ENCODE data around the gene OR2H2.

The OR2H2 gene

DNA sequence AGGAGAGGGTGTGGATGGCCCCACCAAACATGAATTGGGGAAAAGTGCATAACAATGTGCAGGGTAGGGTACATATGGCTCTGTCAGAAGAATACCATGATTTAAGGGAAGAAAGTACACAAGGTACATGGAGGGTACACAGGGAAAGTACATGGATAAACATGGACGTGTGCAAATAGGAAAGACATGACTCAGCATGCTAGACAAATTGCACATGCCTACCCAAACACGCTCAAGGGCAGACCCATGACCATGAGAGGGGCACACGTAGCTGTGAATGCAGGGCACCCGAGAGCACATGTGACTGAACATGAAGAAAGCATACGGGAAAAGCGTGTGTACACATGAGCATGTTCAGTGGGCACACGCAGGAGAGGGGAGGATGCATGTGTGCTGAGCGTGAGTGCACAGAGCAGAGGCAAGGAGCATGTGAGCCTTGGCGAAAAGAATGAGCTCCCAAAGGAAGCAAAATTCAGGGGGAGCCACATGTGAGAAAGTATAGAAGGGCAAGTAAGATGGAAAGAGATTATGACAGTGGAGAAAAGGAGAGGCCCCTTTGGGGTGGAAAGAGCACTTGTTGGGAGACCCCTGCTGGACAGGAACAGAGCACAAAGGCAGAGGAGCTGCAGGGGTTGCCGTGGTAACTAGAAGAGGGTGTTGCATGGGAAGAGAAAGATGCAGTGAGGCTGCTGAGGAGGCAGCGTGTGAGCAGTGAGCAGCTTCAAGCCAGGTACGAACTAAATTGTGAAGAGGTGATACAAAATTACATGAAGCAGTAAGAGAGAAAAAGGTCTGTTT, 17.8 kb downstream of the OR2H2 start:
- TF ChIP-seq, protein P1, sequence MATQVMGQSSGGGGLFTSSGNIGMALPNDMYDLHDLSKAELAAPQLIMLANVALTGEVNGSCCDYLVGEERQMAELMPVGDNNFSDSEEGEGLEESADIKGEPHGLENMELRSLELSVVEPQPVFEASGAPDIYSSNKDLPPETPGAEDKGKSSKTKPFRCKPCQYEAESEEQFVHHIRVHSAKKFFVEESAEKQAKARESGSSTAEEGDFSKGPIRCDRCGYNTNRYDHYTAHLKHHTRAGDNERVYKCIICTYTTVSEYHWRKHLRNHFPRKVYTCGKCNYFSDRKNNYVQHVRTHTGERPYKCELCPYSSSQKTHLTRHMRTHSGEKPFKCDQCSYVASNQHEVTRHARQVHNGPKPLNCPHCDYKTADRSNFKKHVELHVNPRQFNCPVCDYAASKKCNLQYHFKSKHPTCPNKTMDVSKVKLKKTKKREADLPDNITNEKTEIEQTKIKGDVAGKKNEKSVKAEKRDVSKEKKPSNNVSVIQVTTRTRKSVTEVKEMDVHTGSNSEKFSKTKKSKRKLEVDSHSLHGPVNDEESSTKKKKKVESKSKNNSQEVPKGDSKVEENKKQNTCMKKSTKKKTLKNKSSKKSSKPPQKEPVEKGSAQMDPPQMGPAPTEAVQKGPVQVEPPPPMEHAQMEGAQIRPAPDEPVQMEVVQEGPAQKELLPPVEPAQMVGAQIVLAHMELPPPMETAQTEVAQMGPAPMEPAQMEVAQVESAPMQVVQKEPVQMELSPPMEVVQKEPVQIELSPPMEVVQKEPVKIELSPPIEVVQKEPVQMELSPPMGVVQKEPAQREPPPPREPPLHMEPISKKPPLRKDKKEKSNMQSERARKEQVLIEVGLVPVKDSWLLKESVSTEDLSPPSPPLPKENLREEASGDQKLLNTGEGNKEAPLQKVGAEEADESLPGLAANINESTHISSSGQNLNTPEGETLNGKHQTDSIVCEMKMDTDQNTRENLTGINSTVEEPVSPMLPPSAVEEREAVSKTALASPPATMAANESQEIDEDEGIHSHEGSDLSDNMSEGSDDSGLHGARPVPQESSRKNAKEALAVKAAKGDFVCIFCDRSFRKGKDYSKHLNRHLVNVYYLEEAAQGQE (IDR thresholded peaks at IDR 0.05; ENCODE audit: low read depth), result no peak
- TF ChIP-seq NFIC (IDR thresholded peaks at IDR 0.05) (no peak), RAD21 (IDR thresholded peaks at IDR 0.05; ENCODE audit: low read depth) (no peak), ZBTB7A (IDR thresholded peaks at IDR 0.05; ENCODE audit: low read depth) (no peak), TCF12 (IDR thresholded peaks at IDR 0.05; ENCODE audit: low read depth) (no peak), TEAD4 (IDR thresholded peaks at IDR 0.05) (no peak), CEBPB (IDR thresholded peaks at IDR 0.05) (no peak), MAX (IDR thresholded peaks at IDR 0.05) (no peak), EP300 (IDR thresholded peaks at IDR 0.05; ENCODE audit: borderline replicate concordance) (no peak), EGR1 (IDR thresholded peaks at IDR 0.05) (no peak), CREB1 (IDR thresholded peaks at IDR 0.05; ENCODE audit: low read depth) (no peak)
- TF ChIP-seq, protein P2, sequence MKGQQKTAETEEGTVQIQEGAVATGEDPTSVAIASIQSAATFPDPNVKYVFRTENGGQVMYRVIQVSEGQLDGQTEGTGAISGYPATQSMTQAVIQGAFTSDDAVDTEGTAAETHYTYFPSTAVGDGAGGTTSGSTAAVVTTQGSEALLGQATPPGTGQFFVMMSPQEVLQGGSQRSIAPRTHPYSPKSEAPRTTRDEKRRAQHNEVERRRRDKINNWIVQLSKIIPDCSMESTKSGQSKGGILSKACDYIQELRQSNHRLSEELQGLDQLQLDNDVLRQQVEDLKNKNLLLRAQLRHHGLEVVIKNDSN (IDR thresholded peaks at IDR 0.05), result no peak

- TF ChIP-seq ZBTB7A (IDR thresholded peaks at IDR 0.05; ENCODE audit: low read depth) (no peak), YY1 (IDR thresholded peaks at IDR 0.05; ENCODE audit: low read depth) (no peak), EGR1 (IDR thresholded peaks at IDR 0.05) (no peak), TEAD4 (IDR thresholded peaks at IDR 0.05) (no peak), RAD21 (IDR thresholded peaks at IDR 0.05; ENCODE audit: low read depth) (no peak), MAX (IDR thresholded peaks at IDR 0.05) (no peak), NFIC (IDR thresholded peaks at IDR 0.05) (no peak), FOXM1 (IDR thresholded peaks at IDR 0.05; ENCODE audit: borderline replicate concordance, low read depth) (no peak), TAF1 (IDR thresholded peaks at IDR 0.05; ENCODE audit: low read depth) (no peak), CREB1 (IDR thresholded peaks at IDR 0.05; ENCODE audit: low read depth) (no peak), EP300 (IDR thresholded peaks at IDR 0.05; ENCODE audit: borderline replicate concordance) (no peak), CEBPB (IDR thresholded peaks at IDR 0.05) (no peak)
- TF ChIP-seq, protein P2 (IDR thresholded peaks at IDR 0.05), result no peak
- TF ChIP-seq, protein P1 (IDR thresholded peaks at IDR 0.05; ENCODE audit: low read depth), result no peak
Measured at GRCh38 chr6:29603456-29603855, 18.5 kb downstream of the OR2H2 start.

DNA sequence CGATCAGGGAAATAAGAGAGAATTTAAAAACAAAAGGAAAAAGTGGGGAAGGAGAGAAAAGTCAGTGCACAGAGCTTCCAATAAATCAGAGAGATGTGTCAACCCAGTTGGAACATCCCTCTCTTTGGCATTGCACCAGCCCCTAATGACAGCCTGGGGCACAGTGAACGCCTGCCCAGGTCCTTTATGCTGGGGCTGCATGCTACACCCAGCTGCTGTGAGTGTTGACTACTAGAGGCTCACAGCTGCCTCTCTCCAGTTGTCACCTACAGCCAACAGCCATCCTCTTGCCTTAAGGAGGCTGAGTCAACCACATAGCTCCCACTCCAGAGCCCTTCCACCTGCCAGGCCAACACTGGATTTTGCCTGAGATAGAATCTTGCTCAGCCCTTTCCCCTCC, 19.0 kb downstream of the OR2H2 start:
- TF ChIP-seq CREB1 (IDR thresholded peaks at IDR 0.05; ENCODE audit: low read depth) (no peak), EP300 (IDR thresholded peaks at IDR 0.05; ENCODE audit: borderline replicate concordance) (no peak), YY1 (IDR thresholded peaks at IDR 0.05; ENCODE audit: low read depth) (no peak), EGR1 (IDR thresholded peaks at IDR 0.05) (no peak), RAD21 (IDR thresholded peaks at IDR 0.05; ENCODE audit: low read depth) (no peak), ZBTB7A (IDR thresholded peaks at IDR 0.05; ENCODE audit: low read depth) (no peak)
- TF ChIP-seq, protein P2 (IDR thresholded peaks at IDR 0.05), result no peak

GRCh38 chr6:29608131-29608530, 23.2 kb downstream of the OR2H2 start:
- TF ChIP-seq RAD21 (IDR thresholded peaks at IDR 0.05; ENCODE audit: low read depth) (no peak), TAF1 (IDR thresholded peaks at IDR 0.05; ENCODE audit: low read depth) (no peak), EP300 (IDR thresholded peaks at IDR 0.05; ENCODE audit: borderline replicate concordance) (no peak), YY1 (IDR thresholded peaks at IDR 0.05; ENCODE audit: low read depth) (no peak), MAX (IDR thresholded peaks at IDR 0.05) (no peak), FOXM1 (IDR thresholded peaks at IDR 0.05; ENCODE audit: borderline replicate concordance, low read depth) (no peak), TCF12 (IDR thresholded peaks at IDR 0.05; ENCODE audit: low read depth) (no peak), EGR1 (IDR thresholded peaks at IDR 0.05) (no peak), ZBTB7A (IDR thresholded peaks at IDR 0.05; ENCODE audit: low read depth) (no peak), TEAD4 (IDR thresholded peaks at IDR 0.05) (no peak), CREB1 (IDR thresholded peaks at IDR 0.05; ENCODE audit: low read depth) (no peak), CEBPB (IDR thresholded peaks at IDR 0.05) (no peak), NFIC (IDR thresholded peaks at IDR 0.05) (no peak)
- TF ChIP-seq, protein P2 (IDR thresholded peaks at IDR 0.05), result no peak
- TF ChIP-seq, protein P1 (IDR thresholded peaks at IDR 0.05; ENCODE audit: low read depth), result no peak
